Measurements from ENCODE around the gene USP50.
A peak's percentile ranks its signal among the peaks of the same experiment; 100 is the strongest.
"Not testable (repeated sequence)": the region's sequence is repeated elsewhere in the genome, so short reads cannot be mapped to it uniquely, and the experiment has no call there.

USP50 gene

GRCh38 chr15:50546566-50546965 is at the start of gene USP50:
Gene USP50 (minus strand): TSS chr15:50546666. CDS start chr15:50546525, 141 bp downstream.
- H3K27me3 Mint-ChIP-seq: no peaks in the 10 kb centered on the region
- H3K4me1 Mint-ChIP-seq: no peaks in the 10 kb centered on the region
- H3K4me3 Mint-ChIP-seq: no peak within 1 kb of the TSS
- no peak for ATAC-seq
- H3K27ac Mint-ChIP-seq: no peak within 1 kb of the TSS
- no peaks in the 10 kb centered on the region for H3K36me3 Mint-ChIP-seq
- no peaks in the 10 kb centered on the region for H3K9me3 Mint-ChIP-seq

GRCh38 chr15:50594311-50594710 is 47.8 kb upstream of the USP50 start:
- no peak for ATAC-seq
- no peaks in the 10 kb centered on the region for H3K4me1 Mint-ChIP-seq
- H3K27me3 Mint-ChIP-seq: no peaks in the 10 kb centered on the region
- H3K4me3 Mint-ChIP-seq: no peak overlapping the region
- no peaks in the 10 kb centered on the region for H3K9me3 Mint-ChIP-seq
- H3K27ac Mint-ChIP-seq: no peak overlapping the region
- H3K36me3 Mint-ChIP-seq: peaks cover 39% of the 10 kb centered on the region

GRCh38 chr15:50593761-50594160 is 47.3 kb upstream of the USP50 start:
- Mint-ChIP-seq H3K27ac (no peak overlapping the region), H3K9me3 (no peaks in the 10 kb centered on the region), H3K27me3 (no peaks in the 10 kb centered on the region), H3K4me3 (no peak overlapping the region), H3K36me3 (peaks cover 42% of the 10 kb centered on the region), H3K4me1 (no peaks in the 10 kb centered on the region)
- ATAC-seq: no peak

GRCh38 chr15:50590288-50590687 is 43.8 kb upstream of the USP50 start:
- no peaks in the 10 kb centered on the region for H3K9me3 Mint-ChIP-seq
- no peak for ATAC-seq
- H3K27me3 Mint-ChIP-seq: no peaks in the 10 kb centered on the region
- H3K36me3 Mint-ChIP-seq: peaks cover 42% of the 10 kb centered on the region
- H3K27ac Mint-ChIP-seq: no peak overlapping the region
- H3K4me1 Mint-ChIP-seq: no peaks in the 10 kb centered on the region
- H3K4me3 Mint-ChIP-seq: no peak overlapping the region

DNA sequence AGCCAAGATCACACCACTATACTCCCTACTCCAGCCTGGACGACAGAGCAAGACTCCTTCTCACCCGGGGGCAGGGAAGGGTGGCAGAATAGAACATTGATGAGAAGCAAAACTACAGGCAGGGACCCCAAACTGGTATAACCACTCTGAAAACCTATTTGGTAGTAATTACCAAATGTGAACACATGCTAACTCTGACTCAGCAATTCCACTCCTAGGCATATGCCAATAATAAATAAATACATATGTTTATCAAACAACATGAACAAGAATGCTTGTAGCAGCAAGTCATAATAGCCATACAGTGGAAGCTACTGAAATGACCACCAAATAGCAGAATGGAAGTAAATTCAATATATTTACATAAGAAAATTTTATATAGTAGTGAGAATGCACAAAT is 31.0 kb upstream of the USP50 start:
- Mint-ChIP-seq H3K27me3 (no peaks in the 10 kb centered on the region), H3K4me3 (no peak overlapping the region), H3K27ac (no peak overlapping the region), H3K4me1 (no peaks in the 10 kb centered on the region), H3K9me3 (no peaks in the 10 kb centered on the region), H3K36me3 (peaks cover 47% of the 10 kb centered on the region)
- ATAC-seq: no peak

DNA sequence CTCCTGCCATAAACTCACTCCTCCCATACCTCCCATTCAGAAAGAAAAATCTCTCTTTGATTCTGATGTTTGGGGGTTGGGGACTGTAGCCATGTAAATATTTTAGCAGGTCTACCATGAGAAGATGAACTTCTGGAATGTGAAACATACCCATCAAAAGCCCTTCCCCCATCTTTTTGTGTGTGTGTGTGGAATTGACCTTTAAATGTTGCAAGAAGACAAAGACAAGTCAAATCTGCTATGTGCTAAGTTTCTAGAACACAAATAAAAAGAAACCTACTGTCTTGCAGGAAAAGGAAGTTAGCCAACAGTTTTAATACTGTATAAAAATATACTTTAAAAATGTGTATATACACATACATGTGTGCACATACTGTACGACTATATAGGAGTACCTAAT is 29.7 kb upstream of the USP50 start:
- ATAC-seq: no peak
- H3K27me3 Mint-ChIP-seq: no peaks in the 10 kb centered on the region
- no peaks in the 10 kb centered on the region for H3K9me3 Mint-ChIP-seq
- no peak overlapping the region for H3K4me3 Mint-ChIP-seq
- H3K36me3 Mint-ChIP-seq: peaks cover 43% of the 10 kb centered on the region
- H3K4me1 Mint-ChIP-seq: no peaks in the 10 kb centered on the region
- H3K27ac Mint-ChIP-seq: no peak overlapping the region

- H3K4me3 Mint-ChIP-seq, H3K4me1 Mint-ChIP-seq, ATAC-seq, H3K27me3 Mint-ChIP-seq, H3K9me3 Mint-ChIP-seq, H3K27ac Mint-ChIP-seq: not testable (repeated sequence)
- H3K36me3 Mint-ChIP-seq: peaks cover 55% of the 10 kb centered on the region
Measured at GRCh38 chr15:50573842-50574241, 27.4 kb upstream of the USP50 start.

- peaks cover 42% of the 10 kb centered on the region for H3K36me3 Mint-ChIP-seq
- H3K4me1 Mint-ChIP-seq: no peaks in the 10 kb centered on the region
- peak overlapping the region; percentile 18 for H3K27ac Mint-ChIP-seq
- no peaks in the 10 kb centered on the region for H3K27me3 Mint-ChIP-seq
- no peak overlapping the region for H3K4me3 Mint-ChIP-seq
- ATAC-seq: no peak
- no peaks in the 10 kb centered on the region for H3K9me3 Mint-ChIP-seq
Measured at GRCh38 chr15:50563756-50564155, 17.3 kb upstream of the USP50 start.

DNA sequence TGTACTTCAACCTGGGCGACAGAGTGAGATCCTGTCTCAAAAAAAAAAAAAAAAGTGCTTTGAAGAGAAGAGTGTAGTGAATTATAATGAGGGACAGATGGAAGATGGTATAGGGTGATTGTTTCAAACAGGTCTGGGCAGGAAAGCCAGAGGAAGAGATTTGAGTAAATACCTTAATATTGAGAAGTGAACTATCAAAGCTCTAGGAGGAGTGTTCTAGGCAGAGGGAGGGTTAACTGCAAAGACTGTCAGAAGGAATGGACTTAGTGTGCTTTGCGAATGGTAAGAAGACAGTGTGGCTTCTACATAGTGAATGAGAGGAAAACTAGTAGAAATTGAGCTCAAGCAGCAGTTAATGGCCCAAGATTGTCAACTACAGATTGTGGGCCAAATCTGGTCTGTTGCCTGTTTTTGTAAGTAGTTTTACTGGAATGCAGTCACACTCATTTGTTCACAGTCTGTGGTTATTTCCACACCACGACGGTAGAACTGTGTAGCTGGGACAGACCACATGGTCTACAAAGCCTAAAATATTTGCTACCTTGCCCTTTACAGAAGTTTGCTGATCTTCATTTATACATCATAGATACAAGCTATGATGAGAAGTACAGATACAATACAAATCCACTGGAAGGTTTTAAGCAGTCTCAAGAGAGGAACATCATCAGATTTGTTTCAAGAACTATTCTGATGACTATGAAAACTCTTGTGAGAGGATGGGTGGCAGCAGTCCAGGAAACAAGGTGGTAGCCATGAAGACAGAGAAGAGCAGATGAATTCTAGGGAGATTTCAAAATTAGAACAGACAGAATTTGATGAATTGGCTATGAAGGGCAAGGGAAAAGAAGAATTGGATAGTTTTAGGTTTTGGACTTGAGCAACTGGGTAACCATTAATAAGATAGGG is 16.5 kb upstream of the USP50 start:
- Mint-ChIP-seq H3K36me3 (peaks cover 43% of the 10 kb centered on the region), H3K4me1 (no peaks in the 10 kb centered on the region), H3K9me3 (no peaks in the 10 kb centered on the region), H3K4me3 (no peak overlapping the region), H3K27ac (peak overlapping the region; percentile 18), H3K27me3 (no peaks in the 10 kb centered on the region)
- ATAC-seq: no peak

GRCh38 chr15:50558012-50558411 is 11.5 kb upstream of the USP50 start:
- Mint-ChIP-seq H3K4me1 (peaks cover 8% of the 10 kb centered on the region), H3K4me3 (no peak overlapping the region), H3K27me3 (no peaks in the 10 kb centered on the region), H3K27ac (no peak overlapping the region), H3K36me3 (peaks cover 37% of the 10 kb centered on the region), H3K9me3 (no peaks in the 10 kb centered on the region)
- ATAC-seq: no peak

DNA sequence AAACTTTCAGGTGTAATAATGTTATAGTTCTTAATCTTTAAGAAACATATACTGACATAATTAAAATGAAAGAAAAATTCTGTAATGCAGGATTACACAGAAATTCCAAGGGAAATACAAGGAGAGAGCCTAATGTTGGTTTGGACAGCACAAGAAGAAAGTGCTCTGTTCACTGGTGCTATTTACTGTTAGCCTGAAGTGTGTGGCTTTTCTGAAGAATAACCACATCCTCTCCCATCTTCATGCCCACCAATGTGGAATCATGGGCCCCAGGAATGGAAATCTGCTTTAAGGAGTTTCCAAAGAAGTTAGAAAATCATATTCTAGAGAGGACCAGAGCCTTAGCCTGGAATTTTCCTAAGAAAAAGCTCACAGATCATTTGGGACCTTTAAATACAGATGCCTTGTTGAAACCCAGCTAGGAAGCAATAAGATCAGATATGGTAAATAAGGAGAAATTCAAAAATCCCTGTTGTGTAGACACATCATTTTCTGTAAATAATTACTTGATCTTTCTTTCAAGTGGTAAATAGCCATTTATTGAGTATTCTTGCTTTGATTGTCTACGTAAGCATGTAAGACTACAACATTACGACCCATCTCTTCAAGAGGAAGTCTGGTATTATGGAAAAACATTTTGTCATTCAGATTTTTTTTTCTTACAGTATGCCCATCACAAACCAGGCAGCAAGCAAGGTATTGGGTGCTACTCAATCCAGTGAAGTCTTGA is 10.3 kb upstream of the USP50 start:
- Mint-ChIP-seq H3K4me3 (no peak overlapping the region), H3K27ac (peak overlapping the region; percentile 42), H3K27me3 (no peaks in the 10 kb centered on the region), H3K4me1 (peaks cover 8% of the 10 kb centered on the region), H3K36me3 (peaks cover 26% of the 10 kb centered on the region), H3K9me3 (no peaks in the 10 kb centered on the region)
- peak; percentile 67 for ATAC-seq

DNA sequence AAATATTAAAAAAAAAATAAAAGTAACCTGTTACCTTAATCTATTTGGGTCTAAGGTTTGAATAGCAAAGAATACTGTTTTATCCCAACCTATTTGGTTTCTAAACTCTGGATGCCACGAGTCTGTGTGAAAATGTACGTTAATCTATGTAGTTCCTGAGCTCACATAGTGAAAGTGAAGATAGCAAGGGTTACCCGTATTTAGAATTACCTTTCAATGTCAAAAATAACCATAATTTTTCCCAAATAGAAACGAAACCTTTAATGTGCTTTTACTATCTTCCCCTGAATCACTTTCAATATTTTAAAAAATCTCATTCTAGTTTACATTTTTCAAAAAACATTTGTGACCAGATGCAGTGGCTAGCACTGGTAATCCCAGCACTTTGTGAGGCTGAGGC is 5.8 kb upstream of the USP50 start:
- no peak overlapping the region for H3K27ac Mint-ChIP-seq
- peaks cover 12% of the 10 kb centered on the region for H3K36me3 Mint-ChIP-seq
- ATAC-seq: no peak
- H3K4me3 Mint-ChIP-seq: no peak overlapping the region
- H3K4me1 Mint-ChIP-seq: peaks cover 7% of the 10 kb centered on the region
- no peaks in the 10 kb centered on the region for H3K9me3 Mint-ChIP-seq
- no peaks in the 10 kb centered on the region for H3K27me3 Mint-ChIP-seq

DNA sequence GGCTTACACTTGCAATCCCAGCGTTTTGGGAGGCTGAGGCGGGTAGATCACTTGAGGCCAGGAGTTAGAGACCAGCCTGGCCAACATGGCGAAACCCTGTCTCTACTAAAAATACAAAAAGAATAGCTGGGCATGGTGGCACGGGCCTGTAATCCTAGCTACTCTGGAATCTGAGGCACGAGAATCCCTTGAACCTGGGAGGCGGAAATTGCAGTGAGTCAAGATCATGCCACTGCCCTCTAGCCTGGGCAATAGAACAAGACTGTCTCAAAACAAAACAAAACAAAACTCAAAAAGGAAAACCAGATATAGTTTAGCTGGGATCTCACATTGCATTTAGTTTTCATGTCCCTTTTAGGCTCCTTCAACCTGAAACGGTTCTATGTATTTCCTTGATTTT is 2.9 kb upstream of the USP50 start:
- Mint-ChIP-seq H3K27ac (no peak overlapping the region), H3K36me3 (no peaks in the 10 kb centered on the region), H3K4me1 (no peaks in the 10 kb centered on the region), H3K9me3 (no peaks in the 10 kb centered on the region), H3K27me3 (no peaks in the 10 kb centered on the region), H3K4me3 (no peak overlapping the region)
- no peak for ATAC-seq

- Mint-ChIP-seq H3K4me3 (no peak overlapping the region), H3K27ac (no peak overlapping the region), H3K4me1 (no peaks in the 10 kb centered on the region), H3K36me3 (no peaks in the 10 kb centered on the region), H3K27me3 (no peaks in the 10 kb centered on the region), H3K9me3 (no peaks in the 10 kb centered on the region)
- no peak for ATAC-seq
Measured at GRCh38 chr15:50544368-50544767, 2.1 kb downstream of the USP50 start.

DNA sequence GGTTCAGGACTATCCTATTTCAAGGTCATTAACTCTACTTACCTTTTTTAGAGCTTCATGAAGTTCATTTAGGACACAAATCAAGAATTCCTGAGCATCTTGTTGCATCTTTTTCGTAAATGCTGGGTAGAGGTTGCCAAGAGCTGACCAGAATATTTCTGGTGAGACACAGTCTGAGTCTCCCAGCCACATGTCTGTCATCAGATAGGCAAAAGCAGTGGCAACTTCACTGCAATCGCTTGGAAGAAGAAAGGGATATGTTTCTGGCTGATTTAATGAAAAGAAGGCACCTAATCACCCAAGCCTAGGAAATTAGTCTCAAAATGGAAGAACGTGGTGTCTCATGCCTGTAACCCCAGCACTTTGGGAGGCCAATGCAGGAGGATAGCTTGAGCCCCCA is 2.9 kb downstream of the USP50 start:
- no peaks in the 10 kb centered on the region for H3K9me3 Mint-ChIP-seq

DNA sequence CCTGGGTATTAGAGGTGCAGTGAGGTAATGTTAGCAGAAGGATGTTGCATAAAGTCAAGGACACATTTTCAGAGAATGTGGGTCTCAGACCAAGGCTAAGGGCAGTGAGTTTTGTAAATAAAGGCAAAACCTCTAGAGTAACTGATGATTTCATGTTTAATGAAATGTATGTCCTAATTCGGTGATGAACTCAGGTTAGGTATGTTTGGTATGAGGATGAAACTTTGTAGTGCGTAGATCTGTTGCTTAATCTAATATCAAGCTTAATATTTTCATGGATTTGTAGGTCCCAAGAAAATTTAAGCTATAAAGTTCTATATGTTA is 3.6 kb downstream of the USP50 start:
- H3K4me3 Mint-ChIP-seq: no peak overlapping the region
- H3K4me1 Mint-ChIP-seq: no peaks in the 10 kb centered on the region
- no peak for ATAC-seq
- H3K36me3 Mint-ChIP-seq: no peaks in the 10 kb centered on the region
- no peaks in the 10 kb centered on the region for H3K9me3 Mint-ChIP-seq
- H3K27ac Mint-ChIP-seq: no peak overlapping the region
- H3K27me3 Mint-ChIP-seq: no peaks in the 10 kb centered on the region

More for the DNA sequence above, 2.9 kb downstream of the USP50 start:
- Mint-ChIP-seq H3K27me3 (no peaks in the 10 kb centered on the region), H3K4me3 (no peak overlapping the region), H3K36me3 (no peaks in the 10 kb centered on the region), H3K27ac (no peak overlapping the region), H3K4me1 (no peaks in the 10 kb centered on the region)
- ATAC-seq: no peak
